Activated CD8-positive, alpha-beta memory T cell treated with anti-CD3 and anti-CD28 coated beads for 1 hour (primary cell): Measurements from ENCODE around the gene HBZ.
"Not testable (repeated sequence)": the region's sequence is repeated elsewhere in the genome, so short reads cannot be mapped to it uniquely, and the experiment has no call there.

Experiments
- DNase-seq, 2 donors: peaks; one replicate each; pipeline ENCODE4 v3.0.0-alpha.2; 2020; ENCODE audit warnings: low read depth in 1 of 2; ENCODE audit errors: extremely low read depth in 1 of 2

Gene HBZ

DNA sequence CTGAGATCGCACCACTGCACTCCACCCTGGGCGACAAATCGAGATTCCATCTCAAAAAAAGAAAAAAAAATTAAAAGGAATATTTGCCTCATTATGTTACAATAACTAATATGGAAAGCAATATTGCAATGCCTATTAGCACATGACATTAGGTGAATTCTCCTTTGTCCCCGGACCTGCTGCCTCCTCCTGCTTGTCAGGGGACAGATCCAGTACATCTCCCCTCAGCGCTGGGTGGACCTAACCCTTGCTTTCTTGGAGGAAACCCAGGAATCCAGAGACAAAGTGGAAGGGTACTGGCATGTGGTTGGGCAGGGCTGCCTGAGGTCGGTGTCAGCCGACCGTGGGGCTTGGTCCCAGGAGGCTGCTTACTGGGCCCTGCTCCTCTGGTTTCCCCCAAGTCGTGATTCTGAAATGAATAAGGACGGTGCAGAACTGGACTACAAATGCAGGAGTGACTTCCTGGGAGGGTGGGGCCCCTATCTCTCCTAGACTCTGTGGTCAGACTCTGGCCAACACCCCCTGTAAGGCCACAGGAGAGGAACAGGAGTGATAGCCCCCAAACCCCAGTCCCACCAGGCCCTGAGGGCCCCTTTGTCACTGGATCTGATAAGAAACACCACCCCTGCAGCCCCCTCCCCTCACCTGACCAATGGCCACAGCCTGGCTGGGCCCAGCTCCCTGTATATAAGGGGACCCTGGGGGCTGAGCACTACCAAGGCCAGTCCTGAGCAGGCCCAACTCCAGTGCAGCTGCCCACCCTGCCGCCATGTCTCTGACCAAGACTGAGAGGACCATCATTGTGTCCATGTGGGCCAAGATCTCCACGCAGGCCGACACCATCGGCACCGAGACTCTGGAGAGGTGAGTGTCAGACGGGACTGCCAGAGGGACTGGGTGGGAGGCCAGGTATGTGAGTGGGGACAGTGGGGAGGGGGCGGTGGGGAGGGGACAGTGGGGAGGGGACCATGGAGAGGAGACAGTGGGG lies at the start of gene HBZ:
TSS of gene HBZ (plus strand) at position 504 of the 988 bp plus-strand sequence. CDS start at position 770, 266 bp downstream.
- no peak for DNase-seq

DNA sequence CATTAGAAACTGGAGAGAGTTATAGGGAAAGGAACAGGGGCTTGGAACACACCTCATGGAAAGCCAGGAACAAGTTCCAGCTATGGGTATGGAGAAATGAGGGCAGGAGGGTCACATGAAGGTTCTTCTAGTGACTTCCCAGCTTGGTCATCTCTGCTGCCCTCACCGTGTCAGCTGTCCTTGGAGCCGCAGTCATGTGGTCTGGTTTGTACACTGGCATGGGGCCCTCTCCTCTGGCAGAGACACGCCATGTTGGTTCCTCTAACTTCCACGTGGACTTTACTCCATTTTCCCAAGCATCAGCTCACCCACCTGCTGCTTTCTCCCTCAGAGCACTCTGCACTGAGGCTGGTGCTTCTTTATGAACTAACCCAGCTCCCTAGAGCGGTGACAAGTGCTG lies 48.1 kb upstream of the HBZ start:
- no peak for DNase-seq

DNA sequence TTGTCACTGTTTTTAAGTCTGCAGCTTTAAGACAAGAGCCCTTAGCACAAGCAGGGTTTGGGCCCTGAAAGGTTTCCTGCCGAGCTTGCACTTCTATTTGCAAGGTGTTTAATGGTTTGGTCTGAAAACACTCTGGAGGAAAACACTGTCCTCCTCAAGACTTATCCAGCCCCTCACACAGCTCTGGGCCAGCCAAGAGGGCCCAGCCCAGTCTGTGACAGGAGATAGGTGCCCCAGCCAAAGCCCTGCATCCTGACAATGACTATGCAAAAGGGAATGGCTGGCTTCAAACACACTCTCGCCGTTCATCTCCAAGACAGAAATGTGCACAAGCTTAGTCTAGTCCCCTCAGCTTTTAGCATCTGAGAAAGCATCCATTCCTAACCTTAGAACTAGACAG lies 47.5 kb upstream of the HBZ start:
- DNase-seq = no peak

DNA sequence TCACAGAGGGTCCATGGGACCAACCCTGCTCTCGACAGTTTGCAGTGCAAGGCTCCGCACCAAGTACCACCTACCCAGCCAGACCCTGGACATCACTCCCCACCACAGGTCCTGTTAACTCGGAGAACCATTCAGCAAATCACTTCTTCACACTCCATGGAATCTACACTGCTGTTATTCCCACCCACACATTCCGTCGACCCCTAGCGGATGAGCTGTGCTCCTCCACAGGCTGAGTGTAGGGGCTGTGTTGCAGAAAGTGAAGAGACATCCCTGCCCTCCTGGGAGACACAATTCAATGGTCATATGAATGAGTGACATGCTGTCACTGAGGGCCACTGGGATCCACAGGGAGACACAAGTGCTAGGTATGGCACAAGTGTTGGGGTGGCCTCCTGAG lies 46.9 kb upstream of the HBZ start:
- DNase-seq = no peak

DNA sequence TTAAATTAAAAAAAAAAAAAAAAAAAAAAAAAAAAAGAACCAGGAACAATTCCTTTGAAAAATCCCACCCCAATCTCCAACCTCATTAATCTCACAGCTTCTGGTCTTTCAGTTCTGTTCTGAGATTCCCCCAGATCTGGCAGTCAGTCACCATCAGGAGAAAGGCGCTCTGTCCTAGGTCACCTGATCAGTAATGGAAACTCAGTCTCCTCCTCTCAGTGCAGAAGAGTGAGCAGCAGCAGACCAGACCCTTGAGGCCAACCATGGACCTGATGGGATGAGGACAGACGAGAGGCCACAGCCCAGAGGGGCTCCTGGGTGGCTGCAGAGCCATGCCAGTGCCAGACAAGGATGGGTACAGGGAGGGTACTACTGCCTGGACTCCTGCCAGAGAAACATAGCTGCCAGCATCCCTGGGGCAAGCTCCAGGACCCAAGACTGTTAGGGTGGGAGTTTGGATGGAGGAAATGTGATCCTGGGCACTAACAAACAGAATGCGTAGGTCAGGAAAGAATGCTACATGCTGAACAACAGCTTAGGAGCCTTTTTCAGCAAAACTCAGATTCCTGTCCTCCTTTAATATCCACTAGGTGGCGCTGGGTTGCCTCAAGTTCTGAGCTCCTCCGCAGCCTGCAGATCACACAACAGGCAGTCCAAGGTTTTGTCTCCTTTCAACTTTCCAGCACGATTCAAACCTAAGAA lies 45.7 kb upstream of the HBZ start:
- peak; percentile 23 to 27 for DNase-seq

DNA sequence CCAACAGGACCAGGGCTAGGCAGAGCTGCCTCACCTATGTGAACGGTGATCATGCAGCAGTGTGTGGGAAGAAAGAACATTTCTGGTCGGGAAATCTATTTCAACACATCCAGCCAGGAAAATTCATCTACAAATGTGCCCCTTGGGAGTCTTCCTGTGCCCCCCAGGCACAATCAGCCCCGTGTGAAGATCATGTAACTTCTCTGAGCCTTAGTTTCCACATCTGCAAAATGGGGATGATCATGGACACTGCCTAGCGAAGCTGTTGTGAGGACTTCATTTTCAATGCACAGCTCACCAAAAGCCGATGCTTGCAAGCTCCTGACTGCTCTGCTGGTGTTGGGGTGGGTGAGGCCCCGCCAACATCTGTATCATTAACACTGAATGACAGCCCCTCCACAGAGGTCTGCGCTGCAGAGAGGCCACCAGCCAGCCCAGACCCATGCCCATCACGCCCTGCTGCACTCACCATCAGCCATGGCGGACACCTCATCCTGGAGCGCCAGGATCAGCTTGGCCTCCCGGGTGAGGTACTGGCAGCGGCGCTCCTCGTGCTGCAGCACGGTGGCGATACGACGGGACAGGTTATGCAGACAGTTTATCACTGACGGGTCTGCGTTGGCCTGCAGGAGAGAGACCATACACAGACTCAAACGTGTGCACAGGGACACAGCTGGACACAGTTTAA lies 40.1 kb upstream of the HBZ start:
- DNase-seq = no peak

DNA sequence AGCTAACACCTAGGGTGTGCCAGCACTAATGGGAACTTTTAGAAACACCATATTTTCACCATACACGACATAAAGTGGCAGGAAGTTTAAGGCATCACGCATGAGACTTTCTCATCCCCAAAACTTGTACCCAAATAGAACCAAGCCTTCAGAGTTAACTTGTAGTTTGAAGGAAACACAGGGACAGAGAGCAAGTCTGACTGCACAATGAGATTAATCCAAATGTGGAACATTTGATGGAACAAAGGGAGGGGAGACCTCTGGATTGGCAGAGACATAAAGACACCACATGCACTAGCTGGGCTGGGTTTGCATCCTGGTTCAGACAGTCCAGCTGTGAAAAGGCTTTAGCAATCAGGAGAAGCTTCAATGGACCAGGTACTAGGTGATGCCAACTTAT lies 38.1 kb upstream of the HBZ start:
- no peak for DNase-seq

DNA sequence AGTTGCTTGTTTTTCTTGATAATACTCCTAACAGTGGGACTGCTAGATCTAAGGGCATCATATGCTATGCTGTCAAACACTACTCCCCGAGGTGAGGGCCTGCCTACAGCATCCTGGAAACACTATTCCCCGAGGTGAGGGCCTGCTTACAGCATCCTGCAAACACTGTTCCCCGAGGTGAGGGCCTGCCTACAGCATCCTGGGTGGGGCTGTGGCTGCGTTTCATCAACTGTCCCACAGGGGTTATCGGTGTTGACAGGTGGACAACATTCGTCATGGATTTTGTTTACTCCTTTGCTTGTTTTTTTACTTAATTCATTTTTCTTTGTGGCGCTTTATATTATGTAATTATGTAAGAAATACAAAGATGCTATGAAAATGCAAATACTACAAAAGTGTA lies 36.4 kb upstream of the HBZ start:
- no peak for DNase-seq

DNA sequence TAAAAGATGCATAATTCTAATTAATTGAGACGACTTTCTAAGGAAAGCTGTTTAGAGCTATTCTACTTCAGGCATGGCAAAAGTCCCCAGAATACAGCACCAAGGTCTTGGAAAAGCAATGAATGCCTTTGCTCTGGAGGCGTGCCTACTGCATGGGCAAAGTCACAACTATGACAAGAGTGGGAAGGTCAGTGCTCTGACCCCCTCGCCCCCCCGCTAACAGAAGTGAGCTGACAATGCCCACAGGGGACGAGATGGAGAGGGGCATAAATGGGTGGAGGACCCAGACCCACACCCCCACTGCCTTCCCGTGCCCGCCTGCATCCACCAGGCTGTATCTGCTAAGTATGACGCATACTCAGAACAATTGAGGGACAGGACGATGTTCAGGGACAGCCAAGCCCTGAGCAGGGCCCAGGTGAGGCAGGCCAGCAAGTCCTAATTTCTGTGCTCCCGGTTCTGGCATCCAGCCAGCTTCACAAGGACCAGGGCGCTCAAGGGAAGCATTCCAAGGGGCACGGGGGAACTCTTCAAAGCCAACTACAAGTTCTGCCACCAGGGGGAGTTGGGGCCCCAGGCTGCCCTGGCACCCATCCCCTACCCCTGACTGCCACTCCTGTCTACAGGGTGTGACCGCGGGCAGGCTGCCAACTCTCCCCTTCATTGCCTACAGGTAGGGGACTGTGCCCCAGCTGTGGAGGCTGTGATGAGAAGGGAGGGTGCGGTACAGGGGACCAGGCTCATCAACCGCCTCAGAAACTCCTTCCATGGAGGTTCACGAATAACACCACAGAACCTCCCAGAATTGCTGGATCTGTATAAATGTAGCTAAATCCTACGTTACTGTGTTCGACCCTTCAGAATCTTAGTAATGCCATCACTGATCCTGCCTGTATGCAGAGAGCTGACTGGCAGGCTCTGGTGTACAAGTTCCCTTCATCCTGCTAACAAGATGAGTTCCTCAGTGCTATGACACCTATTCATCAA lies 34.8 kb upstream of the HBZ start:
- peak; percentile 40 to 52 for DNase-seq

DNA sequence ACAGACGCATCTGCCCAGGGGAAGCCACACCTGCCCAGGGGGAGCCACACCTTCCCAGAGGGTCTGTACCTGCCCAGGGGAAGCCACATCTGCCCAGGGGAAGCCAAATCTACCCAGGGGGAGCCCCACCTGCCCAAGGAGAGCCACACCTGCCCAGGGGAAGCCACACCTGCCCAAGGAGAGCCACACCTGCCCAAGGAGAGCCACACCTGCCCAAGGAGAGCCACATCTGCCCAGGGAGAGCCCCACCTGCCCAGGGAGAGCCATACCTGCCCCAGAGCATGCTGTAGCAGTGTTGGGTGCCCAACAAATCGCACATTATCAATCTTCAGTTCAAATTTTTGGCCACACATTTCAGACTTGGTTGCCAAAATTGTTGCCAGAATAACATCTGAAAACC lies 33.6 kb upstream of the HBZ start:
- no peak for DNase-seq

DNA sequence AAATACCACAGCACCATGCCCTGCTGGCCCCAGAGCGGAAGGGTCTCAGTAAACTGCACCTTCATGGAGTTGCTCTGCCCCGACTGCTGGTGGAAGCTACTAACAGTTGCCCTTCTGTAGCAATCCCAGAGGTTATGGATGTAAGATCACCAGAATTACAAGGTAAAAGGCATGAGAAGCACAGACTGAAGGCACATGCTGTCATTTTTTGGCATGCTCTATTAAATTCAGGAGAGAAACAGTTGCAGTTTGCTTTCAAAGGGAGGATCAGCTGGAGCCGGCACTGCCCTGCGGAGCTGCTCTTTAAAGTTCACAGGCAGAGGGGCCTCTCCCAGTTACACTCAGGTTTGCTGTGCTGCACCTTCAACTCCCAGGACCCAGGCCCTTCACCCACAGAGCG lies 33.1 kb upstream of the HBZ start:
- no peak for DNase-seq

DNA sequence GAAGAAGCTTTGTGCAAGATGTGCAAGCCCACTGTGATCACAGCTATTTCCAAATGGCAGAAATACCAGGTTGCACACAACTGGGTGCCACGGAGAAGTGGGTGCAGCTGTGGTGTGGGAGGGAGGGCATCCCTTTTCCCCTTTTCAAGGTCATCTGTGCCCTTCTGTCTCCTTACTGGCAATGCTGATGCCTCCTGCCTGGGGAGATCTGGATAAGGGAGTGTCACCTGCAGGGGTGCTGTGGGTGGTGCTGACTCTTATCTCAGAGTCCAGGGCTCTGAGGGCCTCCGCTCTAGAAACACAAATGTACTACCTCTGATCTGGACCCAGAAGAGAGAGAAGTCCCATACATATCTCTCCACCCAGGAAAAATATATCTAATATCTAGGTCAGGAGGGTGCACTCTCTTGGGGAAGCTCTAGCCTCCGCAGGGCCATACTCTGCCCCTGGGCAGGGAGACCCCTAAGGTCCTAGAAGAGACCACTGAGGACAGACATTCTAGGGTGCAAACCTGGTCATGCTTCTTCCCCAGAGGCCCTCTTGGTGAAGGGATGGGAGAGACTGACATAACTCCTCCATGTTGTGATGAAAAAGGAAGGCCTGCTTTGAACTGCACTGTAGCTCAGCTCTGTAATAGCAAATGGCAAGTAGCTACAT lies 32.5 kb upstream of the HBZ start:
- DNase-seq = no peak

DNA sequence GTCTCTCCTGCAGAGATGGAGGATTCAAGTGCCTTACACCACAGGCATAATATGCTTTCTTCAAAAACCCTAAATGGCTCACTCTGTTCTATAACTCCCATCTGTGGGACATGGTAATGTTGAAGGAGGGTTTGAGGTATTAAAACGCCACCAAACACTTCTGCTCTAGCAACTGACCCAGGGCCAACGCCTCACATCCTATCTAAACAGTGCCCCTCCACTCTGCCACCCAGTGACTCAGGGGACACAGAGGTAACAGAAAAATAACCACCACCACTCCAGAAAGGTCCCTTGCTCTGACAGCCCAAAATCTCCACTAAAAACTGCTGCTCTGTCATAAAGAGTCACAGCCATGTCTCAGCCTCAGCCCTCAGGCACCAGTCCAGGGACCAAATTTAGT lies 31.7 kb upstream of the HBZ start:
- no peak for DNase-seq

DNA sequence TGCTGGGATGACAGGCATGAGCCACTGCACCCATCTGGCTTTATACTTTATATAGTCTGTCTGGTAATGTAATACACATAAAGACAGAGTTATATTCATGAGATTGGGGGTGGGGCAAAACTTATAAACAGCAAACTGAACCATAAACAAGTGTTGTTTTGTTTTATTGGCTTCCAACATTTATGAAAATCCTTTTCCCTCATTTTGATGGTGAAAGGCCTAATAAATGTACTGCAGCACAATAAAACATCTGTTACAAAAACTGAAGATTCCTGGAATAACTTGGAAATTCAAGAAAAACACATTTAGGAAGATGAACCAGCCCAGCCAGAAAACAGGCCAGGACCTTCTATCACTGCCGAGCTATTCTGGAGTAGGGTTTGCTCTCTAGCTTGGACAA lies 30.1 kb upstream of the HBZ start:
- no peak for DNase-seq

DNA sequence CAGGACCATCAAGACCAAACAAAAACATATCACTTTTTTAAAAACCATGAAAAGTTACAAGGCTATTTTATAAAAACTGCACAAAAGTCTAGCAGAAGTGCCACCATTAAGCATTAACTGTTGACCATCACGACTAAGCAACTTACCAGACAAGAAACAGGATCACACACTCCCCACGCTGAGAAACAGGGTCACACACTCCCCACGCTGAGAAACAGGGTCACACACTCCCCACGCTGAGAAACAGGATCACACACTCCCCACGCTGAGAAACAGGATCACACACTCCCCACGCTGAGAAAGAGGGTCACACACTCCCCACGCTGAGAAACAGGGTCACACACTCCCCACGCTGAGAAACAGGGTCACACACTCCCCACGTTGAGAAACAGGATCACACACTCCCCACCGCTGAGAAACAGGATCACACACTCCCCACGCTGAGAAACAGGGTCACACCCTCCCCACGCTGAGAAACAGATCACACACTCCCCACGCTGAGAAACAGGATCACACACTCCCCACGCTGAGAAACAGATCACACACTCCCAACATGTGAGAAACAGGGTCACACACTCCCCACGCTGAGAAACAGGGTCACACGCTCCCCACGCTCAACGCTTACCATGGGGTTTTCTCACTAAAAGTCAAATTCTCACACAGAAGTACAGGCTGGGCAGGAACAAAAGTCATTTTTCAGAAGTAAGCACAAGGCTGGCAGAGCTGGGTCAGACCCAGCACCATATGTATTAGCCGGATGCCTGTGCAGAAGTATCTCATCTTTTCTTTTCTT lies 28.7 kb upstream of the HBZ start:
- not testable (repeated sequence) for DNase-seq

DNA sequence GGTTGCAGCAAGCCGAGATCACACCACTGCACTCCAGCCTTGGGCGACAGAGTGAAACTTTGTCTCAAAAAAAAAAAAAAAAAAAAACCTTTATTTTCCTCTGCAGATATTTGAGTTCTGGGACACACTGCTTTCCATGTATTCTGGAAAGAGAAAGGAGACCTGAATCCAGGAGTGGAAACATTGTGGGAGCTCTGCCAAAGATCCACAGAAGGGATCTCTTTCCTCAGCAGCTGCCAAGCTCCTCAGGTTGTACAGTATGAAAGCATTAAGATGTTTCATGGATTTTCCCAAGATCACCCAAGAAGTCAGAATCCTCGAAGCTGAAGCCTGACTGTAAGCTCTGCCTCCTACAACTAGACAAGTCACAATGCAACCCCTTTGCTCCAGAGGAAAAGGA lies 27.4 kb upstream of the HBZ start:
- DNase-seq = no peak

DNA sequence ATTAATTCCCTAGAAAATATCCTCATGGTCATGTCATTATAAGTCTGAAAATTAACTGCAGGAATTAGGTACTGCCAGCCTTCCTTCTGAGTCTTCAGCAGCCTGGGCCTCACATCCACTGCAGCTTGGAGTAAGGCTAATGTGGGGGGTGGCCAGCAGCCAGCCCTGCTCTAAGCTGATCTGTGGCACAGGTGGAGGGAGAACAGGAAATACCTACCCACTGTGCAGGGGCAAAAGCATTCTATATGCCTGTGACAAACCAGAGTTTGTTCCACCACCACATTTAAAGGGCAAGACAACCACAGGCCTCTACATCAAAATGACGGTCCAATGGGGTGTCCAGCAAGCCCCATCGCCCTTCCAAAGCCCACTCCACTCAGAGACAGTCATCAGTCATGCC lies 23.4 kb upstream of the HBZ start:
- no peak for DNase-seq

DNA sequence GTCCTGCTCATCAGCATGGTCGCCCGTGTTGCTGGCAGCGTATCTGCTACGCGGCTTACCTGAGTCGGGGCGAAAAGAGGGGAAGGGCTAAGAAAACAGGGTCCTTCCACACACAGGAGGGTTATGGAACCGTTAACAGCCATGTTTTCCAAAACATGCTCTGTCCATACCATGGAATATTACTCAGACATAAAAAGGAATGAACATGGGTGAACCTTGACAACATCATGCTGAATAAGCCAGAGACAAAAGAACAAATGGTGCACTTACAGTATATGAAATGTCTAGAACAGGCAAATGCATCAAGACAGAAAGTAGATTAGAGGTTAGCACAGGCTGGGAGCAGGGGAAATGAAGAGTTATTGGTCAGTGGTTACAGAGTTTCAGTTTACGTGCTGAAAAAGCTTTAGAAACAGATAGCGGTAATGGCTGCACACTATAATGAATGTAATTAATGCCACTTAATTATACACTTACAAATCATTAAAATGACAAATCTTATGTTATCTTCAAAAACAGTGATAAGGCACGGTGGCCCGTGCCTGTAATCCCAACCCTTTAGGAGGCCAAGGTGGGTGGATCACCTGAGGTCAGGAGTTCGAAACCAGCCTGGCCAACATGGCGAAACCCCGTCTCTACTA lies 21.8 kb upstream of the HBZ start:
- DNase-seq = no peak

DNA sequence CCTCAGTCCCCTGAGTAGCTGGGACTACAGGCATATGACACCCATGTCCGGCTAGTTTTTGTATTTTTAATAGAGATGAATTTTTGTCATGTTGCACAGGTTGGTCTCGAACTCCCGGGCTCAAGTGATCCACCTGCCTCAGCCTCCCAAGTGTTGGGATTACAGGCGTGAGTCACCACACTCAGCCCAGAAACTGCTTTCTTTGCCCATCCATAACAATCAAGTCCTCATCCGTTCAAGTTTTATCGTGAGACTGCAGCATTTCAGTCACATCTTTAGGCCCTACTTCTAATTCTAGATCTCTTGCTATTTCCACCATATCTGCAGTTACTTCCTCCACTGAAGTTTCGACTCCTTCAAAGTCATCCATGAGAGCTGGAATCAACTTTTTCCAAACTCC lies 20.3 kb upstream of the HBZ start:
- no peak for DNase-seq
